Measurements from ENCODE around the gene KHDC1L.
"Not testable (repeated sequence)": the region's sequence is repeated elsewhere in the genome, so short reads cannot be mapped to it uniquely, and the experiment has no call there.

Gene KHDC1L

GRCh38 chr6:73225396-73225795 lies at the start of gene KHDC1L:
Gene KHDC1L, minus strand, starts transcription at chr6:73225496. Its CDS starts 88 bp downstream, at chr6:73225408.
- in situ Hi-C loops (cut with MboI; ENCODE audit: low pct_unique_long_range_greater_than_20kb, low sequenced_read_pairs, unreplicated experiment): no loop called here
- no peak for DNase-seq (ENCODE audit: low spot score)

GRCh38 chr6:73269296-73269695 lies 44.0 kb upstream of the KHDC1L start:
- in situ Hi-C loops (cut with MboI; ENCODE audit: low pct_unique_long_range_greater_than_20kb, low sequenced_read_pairs, unreplicated experiment); DNase-seq (ENCODE audit: low spot score): not testable (repeated sequence)

More at GRCh38 chr6:73225396-73225795, at the start of gene KHDC1L:
- no peak for TF ChIP-seq CTCF (IDR thresholded peaks at IDR 0.05; ENCODE audit: extremely low read depth, insufficient read depth, missing control alignments)

GRCh38 chr6:73268896-73269295 lies 43.6 kb upstream of the KHDC1L start:
- in situ Hi-C loops (cut with MboI; ENCODE audit: low pct_unique_long_range_greater_than_20kb, low sequenced_read_pairs, unreplicated experiment); DNase-seq (ENCODE audit: low spot score): not testable (repeated sequence)

GRCh38 chr6:73264446-73264845 lies 39.1 kb upstream of the KHDC1L start:
- no peak for TF ChIP-seq CTCF (IDR thresholded peaks at IDR 0.05; ENCODE audit: extremely low read depth, insufficient read depth, missing control alignments)
- DNase-seq (ENCODE audit: low spot score): no peak
- in situ Hi-C loops (cut with MboI; ENCODE audit: low pct_unique_long_range_greater_than_20kb, low sequenced_read_pairs, unreplicated experiment): no loop called here

GRCh38 chr6:73263570-73263909 lies 38.2 kb upstream of the KHDC1L start:
- no peak for TF ChIP-seq CTCF (IDR thresholded peaks at IDR 0.05; ENCODE audit: extremely low read depth, insufficient read depth, missing control alignments)
- in situ Hi-C loops (cut with MboI; ENCODE audit: low pct_unique_long_range_greater_than_20kb, low sequenced_read_pairs, unreplicated experiment): no loop called here
- no peak for DNase-seq (ENCODE audit: low spot score)

- DNase-seq (ENCODE audit: low spot score): peak; percentile 86
- in situ Hi-C loops (cut with MboI; ENCODE audit: low pct_unique_long_range_greater_than_20kb, low sequenced_read_pairs, unreplicated experiment): no loop called here
- TF ChIP-seq CTCF (IDR thresholded peaks at IDR 0.05; ENCODE audit: extremely low read depth, insufficient read depth, missing control alignments): no peak
Measured at GRCh38 chr6:73262671-73263569, 37.6 kb upstream of the KHDC1L start, which contains the start of gene KHDC1. Gene KHDC1, minus strand, starts transcription at chr6:73263196. Its CDS starts 20,679 bp downstream, at chr6:73242517.

GRCh38 chr6:73258721-73259120 lies 33.4 kb upstream of the KHDC1L start:
- TF ChIP-seq CTCF (IDR thresholded peaks at IDR 0.05; ENCODE audit: extremely low read depth, insufficient read depth, missing control alignments): no peak
- in situ Hi-C loops (cut with MboI; ENCODE audit: low pct_unique_long_range_greater_than_20kb, low sequenced_read_pairs, unreplicated experiment): no loop called here
- DNase-seq (ENCODE audit: low spot score): no peak

GRCh38 chr6:73254323-73254722 lies 29.0 kb upstream of the KHDC1L start:
- in situ Hi-C loops (cut with MboI; ENCODE audit: low pct_unique_long_range_greater_than_20kb, low sequenced_read_pairs, unreplicated experiment): not testable (repeated sequence)

More at GRCh38 chr6:73254323-73254722, 29.0 kb upstream of the KHDC1L start:
- DNase-seq (ENCODE audit: low spot score): not testable (repeated sequence)

All from GM13977 (cell line).